Breast epithelium (tissue), 3 donors: ENCODE results near the gene PLCXD3.

ENCODE experiments used
- POLR2A ChIP-seq: fragments of 450-650 bp; IDR thresholded peaks from one replicate; pipeline ENCODE4 v1.6.1; 2016; ENCODE audit warnings: antibody characterized with exemption, mild to moderate bottlenecking, moderate library complexity
- TF ChIP-seq, protein P1 (sequence below), 3 donors: fragments of 450-650 bp; IDR thresholded peaks; one replicate each; pipeline ENCODE4 v1.5.1; 2016 to 2017; ENCODE audit warnings: antibody characterized with exemption in 3 of 3, mild to moderate bottlenecking in 3 of 3, moderate library complexity in 3 of 3

DNA sequence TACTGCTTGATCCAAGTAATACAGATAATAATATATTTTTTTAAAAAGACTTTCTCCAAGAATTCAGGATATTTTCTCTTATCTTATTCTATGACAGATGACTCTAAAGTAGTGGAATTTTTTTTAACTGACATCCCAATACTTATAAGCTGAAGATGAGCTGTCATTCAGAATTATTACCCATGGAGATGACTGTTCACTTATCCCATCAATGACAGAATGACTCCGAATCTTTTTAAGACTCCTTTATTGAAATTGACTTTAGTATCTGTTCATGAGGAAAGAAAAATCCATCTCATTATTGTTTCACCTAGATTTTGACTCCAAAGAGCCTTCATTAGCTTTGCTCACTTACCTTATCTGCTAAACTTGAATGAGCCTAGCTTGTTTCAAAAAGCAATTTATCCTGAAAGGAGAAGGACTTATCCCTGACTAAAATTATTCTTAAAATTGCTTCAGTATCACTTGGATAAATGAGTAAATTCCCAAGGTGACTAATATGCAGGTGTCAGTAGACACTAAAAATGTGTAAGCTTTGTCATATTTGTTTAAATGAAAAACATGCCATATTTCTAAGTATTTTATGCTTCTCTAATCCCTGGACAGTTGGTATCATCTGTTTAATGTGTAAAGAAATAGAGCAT is 146.9 kb downstream of the PLCXD3 start:
- TF ChIP-seq, protein P1, sequence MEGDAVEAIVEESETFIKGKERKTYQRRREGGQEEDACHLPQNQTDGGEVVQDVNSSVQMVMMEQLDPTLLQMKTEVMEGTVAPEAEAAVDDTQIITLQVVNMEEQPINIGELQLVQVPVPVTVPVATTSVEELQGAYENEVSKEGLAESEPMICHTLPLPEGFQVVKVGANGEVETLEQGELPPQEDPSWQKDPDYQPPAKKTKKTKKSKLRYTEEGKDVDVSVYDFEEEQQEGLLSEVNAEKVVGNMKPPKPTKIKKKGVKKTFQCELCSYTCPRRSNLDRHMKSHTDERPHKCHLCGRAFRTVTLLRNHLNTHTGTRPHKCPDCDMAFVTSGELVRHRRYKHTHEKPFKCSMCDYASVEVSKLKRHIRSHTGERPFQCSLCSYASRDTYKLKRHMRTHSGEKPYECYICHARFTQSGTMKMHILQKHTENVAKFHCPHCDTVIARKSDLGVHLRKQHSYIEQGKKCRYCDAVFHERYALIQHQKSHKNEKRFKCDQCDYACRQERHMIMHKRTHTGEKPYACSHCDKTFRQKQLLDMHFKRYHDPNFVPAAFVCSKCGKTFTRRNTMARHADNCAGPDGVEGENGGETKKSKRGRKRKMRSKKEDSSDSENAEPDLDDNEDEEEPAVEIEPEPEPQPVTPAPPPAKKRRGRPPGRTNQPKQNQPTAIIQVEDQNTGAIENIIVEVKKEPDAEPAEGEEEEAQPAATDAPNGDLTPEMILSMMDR (IDR thresholded peaks at IDR 0.05), result no peak
- no peak for TF ChIP-seq POLR2A
